GM12873 (cell line): ENCODE data around the gene ODAD2.

Experiments
- CTCF ChIP-seq: IDR thresholded peaks from 2 replicates; pipeline ENCODE4 v1.5.1; 2012; ENCODE audit warnings: low read depth, mild to moderate bottlenecking, moderate library complexity, low read length, control low read depth; ENCODE audit not compliant: insufficient read depth; ENCODE audit errors: missing control alignments

The ODAD2 gene

GRCh38 chr10:27899058-27899457 lies 99.8 kb downstream of the ODAD2 start:
- TF ChIP-seq CTCF: no peak

- no peak for TF ChIP-seq CTCF
These were observed 105.4 kb downstream of the ODAD2 start for GRCh38 chr10:27893358-27893954.

GRCh38 chr10:27890971-27891370 lies 107.9 kb downstream of the ODAD2 start:
- no peak for TF ChIP-seq CTCF

GRCh38 chr10:27889518-27889917 lies 109.4 kb downstream of the ODAD2 start:
- no peak for TF ChIP-seq CTCF

- no peak for TF ChIP-seq CTCF
These were observed 114.7 kb downstream of the ODAD2 start for GRCh38 chr10:27884185-27884641.

- TF ChIP-seq CTCF: no peak
These were observed 120.6 kb downstream of the ODAD2 start for GRCh38 chr10:27878281-27878680.

GRCh38 chr10:27865221-27865635 lies 133.7 kb downstream of the ODAD2 start:
- TF ChIP-seq CTCF: no peak
